Measurements from ENCODE around the gene PCED1B.

DNA sequence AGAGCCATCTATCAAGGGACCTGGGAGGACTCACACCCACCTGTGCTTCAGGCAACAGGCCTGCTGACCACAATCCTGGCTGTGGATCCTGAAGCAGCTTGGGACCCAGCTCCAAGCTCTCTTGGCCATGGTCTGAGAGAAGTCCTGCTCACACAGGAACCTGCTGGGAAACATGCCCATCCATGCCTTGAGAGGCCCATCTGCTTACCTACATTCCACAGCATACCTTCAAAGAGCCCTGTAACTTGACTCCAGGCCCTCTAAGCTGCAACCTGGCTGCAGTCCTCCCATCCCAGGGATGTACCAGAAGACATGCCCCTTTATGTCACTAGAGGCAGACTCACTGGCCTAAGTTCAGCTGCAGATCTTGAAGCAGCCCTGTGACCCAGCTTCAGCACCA is 62.0 kb downstream of the PCED1B start:
- TF ChIP-seq TEAD4 (CRISPR knock-in tag; IDR thresholded peaks at IDR 0.05) (no peak), SP1 (CRISPR knock-in tag; conservative IDR thresholded peaks at IDR 0.05) (no peak), HMGXB4 (CRISPR knock-in tag; IDR thresholded peaks at IDR 0.05) (no peak), ZMAT4 (CRISPR knock-in tag; IDR thresholded peaks at IDR 0.05) (no peak), ELF4 (CRISPR knock-in tag; IDR thresholded peaks at IDR 0.05; ENCODE audit: low read depth) (no peak), NR3C1 (CRISPR knock-in tag; conservative IDR thresholded peaks at IDR 0.05; ENCODE audit: low read depth) (no peak), ZBTB21 (CRISPR knock-in tag; IDR thresholded peaks at IDR 0.05; ENCODE audit: borderline replicate concordance) (no peak), NFE2L1 (CRISPR knock-in tag; IDR thresholded peaks at IDR 0.05) (no peak), RORB (CRISPR knock-in tag; IDR thresholded peaks at IDR 0.05) (no peak), CREB1 (CRISPR knock-in tag; IDR thresholded peaks at IDR 0.05) (no peak), AFF4 (CRISPR knock-in tag; IDR thresholded peaks at IDR 0.05; ENCODE audit: borderline replicate concordance) (no peak), ESRRA (CRISPR knock-in tag; IDR thresholded peaks at IDR 0.05; ENCODE audit: borderline replicate concordance) (no peak), ATF3 (CRISPR knock-in tag; conservative IDR thresholded peaks at IDR 0.05) (no peak)
- TF ChIP-seq, protein P1, sequence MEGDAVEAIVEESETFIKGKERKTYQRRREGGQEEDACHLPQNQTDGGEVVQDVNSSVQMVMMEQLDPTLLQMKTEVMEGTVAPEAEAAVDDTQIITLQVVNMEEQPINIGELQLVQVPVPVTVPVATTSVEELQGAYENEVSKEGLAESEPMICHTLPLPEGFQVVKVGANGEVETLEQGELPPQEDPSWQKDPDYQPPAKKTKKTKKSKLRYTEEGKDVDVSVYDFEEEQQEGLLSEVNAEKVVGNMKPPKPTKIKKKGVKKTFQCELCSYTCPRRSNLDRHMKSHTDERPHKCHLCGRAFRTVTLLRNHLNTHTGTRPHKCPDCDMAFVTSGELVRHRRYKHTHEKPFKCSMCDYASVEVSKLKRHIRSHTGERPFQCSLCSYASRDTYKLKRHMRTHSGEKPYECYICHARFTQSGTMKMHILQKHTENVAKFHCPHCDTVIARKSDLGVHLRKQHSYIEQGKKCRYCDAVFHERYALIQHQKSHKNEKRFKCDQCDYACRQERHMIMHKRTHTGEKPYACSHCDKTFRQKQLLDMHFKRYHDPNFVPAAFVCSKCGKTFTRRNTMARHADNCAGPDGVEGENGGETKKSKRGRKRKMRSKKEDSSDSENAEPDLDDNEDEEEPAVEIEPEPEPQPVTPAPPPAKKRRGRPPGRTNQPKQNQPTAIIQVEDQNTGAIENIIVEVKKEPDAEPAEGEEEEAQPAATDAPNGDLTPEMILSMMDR (IDR thresholded peaks at IDR 0.05): no peak

Data from WTC11 (cell line).